GM19328 (cell line): ENCODE measurements around the gene DDX60.
"Not testable (repeated sequence)": the region's sequence is repeated elsewhere in the genome, so short reads cannot be mapped to it uniquely, and the experiment has no call there.

ENCODE experiments used
- ATAC-seq: cut with Tn5 transposase; IDR thresholded peaks from one replicate; pipeline ENCODE4 v1.9.1; 2021; ENCODE audit warnings: mild to moderate bottlenecking, moderate library complexity; ENCODE audit not compliant: unreplicated experiment

The DDX60 gene, protein sequence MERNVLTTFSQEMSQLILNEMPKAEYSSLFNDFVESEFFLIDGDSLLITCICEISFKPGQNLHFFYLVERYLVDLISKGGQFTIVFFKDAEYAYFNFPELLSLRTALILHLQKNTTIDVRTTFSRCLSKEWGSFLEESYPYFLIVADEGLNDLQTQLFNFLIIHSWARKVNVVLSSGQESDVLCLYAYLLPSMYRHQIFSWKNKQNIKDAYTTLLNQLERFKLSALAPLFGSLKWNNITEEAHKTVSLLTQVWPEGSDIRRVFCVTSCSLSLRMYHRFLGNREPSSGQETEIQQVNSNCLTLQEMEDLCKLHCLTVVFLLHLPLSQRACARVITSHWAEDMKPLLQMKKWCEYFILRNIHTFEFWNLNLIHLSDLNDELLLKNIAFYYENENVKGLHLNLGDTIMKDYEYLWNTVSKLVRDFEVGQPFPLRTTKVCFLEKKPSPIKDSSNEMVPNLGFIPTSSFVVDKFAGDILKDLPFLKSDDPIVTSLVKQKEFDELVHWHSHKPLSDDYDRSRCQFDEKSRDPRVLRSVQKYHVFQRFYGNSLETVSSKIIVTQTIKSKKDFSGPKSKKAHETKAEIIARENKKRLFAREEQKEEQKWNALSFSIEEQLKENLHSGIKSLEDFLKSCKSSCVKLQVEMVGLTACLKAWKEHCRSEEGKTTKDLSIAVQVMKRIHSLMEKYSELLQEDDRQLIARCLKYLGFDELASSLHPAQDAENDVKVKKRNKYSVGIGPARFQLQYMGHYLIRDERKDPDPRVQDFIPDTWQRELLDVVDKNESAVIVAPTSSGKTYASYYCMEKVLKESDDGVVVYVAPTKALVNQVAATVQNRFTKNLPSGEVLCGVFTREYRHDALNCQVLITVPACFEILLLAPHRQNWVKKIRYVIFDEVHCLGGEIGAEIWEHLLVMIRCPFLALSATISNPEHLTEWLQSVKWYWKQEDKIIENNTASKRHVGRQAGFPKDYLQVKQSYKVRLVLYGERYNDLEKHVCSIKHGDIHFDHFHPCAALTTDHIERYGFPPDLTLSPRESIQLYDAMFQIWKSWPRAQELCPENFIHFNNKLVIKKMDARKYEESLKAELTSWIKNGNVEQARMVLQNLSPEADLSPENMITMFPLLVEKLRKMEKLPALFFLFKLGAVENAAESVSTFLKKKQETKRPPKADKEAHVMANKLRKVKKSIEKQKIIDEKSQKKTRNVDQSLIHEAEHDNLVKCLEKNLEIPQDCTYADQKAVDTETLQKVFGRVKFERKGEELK (N-terminal part only)

GRCh38 chr4:168318266-168318895 lies at the start of gene DDX60:
Gene DDX60, minus strand, starts transcription at chr4:168318752. Its CDS starts 7,493 bp downstream, at chr4:168311259.
- ATAC-seq = peak; percentile 98

DNA sequence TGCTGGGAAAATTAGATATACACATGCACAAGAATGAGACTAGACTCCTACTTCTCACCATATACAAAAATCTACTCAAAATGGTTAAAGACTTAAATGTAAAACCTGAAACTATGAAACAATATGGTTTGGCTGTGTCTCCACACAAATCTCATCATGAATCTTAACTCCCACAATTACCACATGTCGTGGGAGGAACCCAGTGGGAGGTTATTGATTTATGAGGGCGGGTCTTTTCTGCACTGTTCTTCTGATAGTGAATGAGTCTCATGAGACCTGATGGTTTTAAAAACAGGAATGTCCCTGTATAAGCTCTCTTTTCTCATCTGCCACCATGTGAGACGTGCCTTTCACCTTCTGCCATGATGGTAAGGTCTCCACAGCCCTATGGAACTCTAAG lies 48.5 kb upstream of the DDX60 start:
- ATAC-seq = no peak

GRCh38 chr4:168362025-168362401 lies 43.5 kb upstream of the DDX60 start:
- ATAC-seq = no peak

DNA sequence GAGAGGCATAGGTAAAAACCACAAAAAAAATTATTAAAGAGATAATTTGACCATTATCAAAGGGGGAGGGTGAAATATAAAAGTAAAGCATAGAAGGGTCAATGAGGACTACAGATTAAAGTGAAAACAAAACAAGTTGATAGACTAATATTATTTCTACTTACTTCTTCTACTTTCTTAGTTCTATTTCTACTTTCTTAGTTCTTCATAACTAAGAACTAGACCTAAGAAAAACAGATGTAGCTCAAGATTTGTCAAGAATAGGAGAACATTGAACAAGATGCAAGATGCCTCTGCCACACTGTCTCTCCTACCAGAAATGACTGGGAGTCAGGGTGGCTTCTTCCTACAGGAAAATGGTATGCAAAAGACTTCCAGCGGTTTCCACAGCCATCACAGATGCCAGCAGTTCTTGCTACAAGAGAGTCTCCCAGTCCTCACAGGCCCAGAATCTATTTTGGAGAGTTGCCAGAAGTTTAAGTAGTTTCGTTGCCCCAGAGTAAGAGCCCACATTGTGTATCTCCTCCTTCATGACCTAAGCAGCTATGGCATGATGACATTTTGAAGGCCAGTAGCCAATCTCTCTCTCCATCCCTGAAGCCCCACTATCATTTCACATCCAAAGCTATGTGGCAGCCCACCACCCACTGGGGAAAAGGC lies 42.9 kb upstream of the DDX60 start:
- ATAC-seq = no peak

- no peak for ATAC-seq
These were observed 41.7 kb upstream of the DDX60 start for GRCh38 chr4:168360271-168360670.

- ATAC-seq = no peak
These were observed 39.4 kb upstream of the DDX60 start for GRCh38 chr4:168357941-168358340.

DNA sequence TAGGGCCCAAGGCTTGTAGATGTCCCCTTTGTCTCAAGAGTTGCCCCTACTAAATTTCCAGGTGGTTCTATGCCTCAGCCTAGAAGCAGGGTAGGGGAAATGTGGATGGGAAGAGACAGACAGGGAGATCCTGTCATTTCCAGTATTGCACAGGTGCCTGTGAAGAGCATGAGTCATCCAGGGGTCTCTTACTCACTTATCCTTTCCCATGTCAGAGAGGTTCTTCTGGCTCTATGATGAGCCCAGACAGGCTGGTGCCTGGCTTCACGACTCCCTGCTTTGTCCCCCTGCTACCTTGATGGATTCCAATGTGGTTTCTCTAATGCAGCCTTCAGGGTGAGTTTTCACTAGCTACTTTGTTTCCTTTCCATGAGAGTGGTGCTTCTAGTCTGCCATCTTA lies 35.2 kb upstream of the DDX60 start:
- ATAC-seq = no peak

GRCh38 chr4:168337550-168337940 lies 19.0 kb upstream of the DDX60 start:
- no peak for ATAC-seq

DNA sequence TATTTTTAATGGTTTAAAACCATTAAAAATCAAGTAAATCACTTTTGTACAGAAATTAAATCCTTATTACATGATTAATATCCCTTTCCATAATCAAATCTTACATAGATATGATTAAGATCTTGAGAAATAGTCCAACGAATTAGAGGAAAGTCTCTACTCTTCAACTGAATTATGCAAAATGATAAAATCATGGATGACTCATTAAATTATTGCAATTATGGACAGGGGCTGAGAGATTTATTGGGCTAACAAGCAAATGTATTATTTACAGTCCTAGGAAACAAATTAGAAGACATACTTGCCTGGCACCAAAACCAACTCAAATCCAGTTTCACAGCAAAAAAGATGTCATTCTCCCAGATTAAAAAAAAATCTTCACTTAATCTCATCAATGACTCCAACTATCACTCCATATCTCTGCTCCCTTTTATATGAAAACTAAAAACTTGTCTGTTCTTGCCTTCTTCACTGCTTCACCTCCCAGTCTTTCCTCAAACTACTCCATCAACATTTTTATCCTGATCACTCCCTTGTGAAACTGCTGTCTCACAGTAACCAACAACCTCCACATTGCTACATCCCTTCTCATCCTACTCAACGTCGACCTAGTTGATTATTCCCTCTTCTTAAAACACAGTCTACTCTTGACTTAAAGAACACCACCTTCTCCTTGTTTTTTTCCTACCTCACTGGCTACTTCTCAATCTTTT lies 18.4 kb upstream of the DDX60 start:
- no peak for ATAC-seq

DNA sequence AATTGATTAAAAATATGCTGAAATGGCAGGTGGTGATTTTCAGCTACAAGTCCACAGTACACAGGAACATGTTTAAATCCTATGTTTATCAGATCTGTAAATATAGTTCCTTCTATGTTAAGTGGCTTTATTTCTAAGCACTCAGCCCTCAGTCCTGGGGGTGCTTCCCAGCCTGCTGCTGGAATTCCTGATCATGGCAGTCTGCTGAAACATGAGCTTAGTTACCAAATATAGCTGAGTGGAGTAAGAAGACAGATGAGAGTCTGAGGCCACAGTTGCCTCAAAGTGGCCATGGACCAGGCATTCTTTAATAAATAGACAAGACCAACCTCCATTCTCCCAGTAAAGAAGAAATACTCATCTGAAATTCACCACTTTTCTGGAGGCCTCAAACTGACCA lies 17.1 kb upstream of the DDX60 start:
- no peak for ATAC-seq

GRCh38 chr4:168334053-168334452 lies 15.5 kb upstream of the DDX60 start:
- no peak for ATAC-seq

DNA sequence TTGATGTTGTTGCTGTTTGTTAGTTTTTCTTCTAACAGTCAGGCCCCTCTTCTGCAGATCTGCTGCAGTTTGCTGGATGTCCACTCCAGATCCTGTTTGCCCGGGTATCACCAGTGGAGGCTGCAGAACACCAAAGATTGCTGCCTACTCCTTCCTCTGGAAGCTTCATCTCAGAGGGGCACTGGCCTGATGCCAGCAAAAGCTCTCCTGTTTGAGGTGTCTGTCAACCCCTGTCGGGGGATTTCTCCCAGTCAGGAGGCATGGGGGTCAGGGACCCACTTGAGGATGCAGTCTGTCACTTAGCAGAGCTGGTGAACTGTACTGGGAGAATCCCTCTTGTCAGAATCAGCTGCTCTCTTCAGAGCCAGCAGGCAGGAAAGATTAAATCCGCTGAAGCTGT lies 12.0 kb upstream of the DDX60 start:
- not testable (repeated sequence) for ATAC-seq

DNA sequence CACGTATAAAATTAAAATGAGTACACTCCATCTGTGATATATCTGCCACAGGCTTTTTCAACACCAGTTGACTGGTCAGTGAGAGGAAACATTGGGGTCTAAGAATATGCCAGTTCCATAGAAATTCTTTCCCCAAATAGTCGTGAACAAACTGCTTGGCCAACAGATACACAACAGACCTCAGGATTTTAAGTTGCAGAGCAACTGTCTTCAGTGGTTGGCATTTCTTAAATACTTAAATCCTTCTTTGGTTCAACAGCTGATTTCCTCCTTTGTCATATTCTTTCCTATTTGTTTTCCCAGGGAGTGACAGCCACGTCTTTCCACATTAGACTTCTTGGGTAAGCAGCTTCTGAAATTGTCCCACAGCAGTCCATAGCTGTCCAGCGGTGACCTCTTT lies 7.0 kb upstream of the DDX60 start:
- no peak for ATAC-seq

GRCh38 chr4:168321006-168321405 lies 2.5 kb upstream of the DDX60 start:
- ATAC-seq = no peak

- no peak for ATAC-seq
These were observed 1.0 kb upstream of the DDX60 start for GRCh38 chr4:168319486-168320019.

DNA sequence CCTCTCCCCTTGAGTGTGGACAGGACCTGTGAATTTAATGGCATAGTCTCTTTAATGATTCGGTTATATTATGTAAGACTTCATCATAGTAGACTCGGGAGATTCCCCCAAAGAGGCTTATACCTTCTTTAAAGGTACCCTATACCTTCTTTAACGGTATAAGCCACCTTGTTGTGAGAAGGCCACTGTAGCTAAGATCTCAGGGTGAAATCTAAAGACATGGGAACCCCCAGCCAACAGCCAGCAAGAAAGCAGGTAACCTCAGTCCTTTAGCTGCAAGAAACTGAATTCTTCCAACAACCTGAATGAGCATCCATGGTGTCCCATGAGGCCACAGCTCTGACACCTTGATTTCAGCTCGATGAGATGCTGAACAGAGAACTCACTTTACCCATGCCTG lies 931 bp downstream of the DDX60 start:
- ATAC-seq = no peak

DNA sequence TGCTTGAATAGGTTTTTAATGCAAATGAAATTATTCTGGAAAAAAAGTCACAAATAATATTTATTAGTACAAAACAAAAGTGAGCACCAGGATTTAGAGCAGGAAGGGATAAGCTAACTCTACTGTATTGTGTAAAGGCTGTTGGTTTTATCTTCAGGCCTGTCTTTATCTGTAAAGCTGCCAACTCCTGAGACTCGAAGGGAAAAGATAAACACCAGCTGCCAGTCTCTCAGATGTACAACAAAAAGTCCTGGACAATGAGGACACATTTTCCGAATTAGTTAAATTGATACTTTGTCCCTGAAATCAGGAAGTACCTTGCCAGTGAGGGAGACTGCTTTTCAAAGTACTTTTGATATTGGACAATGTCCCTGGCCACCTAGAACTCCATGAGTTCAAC lies 8.8 kb downstream of the DDX60 start:
- no peak for ATAC-seq

- no peak for ATAC-seq
These were observed 9.6 kb downstream of the DDX60 start for GRCh38 chr4:168308912-168309311.

GRCh38 chr4:168306476-168306875 lies 12.1 kb downstream of the DDX60 start:
- ATAC-seq = no peak
